ENCODE results near the gene ADGRV1.

The ADGRV1 gene

DNA sequence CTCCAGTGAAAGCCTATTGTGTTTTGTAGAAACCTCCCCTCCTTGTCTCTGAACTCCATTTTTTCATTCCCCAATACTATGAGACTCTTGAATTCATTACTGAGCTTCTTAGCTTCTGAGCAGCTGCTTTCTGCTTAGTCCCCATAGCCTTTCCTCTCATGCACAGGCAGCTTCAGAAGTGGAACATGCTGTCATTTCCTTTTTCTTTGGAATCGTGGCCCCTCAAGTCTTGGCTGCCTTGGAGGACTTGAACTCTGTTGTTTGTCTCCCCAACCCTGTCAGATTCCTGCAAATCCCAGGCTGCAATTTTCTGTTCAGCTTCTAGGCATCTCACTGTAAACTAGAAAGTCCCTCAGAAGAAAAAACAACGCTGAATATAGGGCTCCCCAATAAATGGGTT lies 556.1 kb downstream of the ADGRV1 start:
- TF ChIP-seq, protein P1, sequence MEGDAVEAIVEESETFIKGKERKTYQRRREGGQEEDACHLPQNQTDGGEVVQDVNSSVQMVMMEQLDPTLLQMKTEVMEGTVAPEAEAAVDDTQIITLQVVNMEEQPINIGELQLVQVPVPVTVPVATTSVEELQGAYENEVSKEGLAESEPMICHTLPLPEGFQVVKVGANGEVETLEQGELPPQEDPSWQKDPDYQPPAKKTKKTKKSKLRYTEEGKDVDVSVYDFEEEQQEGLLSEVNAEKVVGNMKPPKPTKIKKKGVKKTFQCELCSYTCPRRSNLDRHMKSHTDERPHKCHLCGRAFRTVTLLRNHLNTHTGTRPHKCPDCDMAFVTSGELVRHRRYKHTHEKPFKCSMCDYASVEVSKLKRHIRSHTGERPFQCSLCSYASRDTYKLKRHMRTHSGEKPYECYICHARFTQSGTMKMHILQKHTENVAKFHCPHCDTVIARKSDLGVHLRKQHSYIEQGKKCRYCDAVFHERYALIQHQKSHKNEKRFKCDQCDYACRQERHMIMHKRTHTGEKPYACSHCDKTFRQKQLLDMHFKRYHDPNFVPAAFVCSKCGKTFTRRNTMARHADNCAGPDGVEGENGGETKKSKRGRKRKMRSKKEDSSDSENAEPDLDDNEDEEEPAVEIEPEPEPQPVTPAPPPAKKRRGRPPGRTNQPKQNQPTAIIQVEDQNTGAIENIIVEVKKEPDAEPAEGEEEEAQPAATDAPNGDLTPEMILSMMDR (IDR thresholded peaks at IDR 0.05; ENCODE audit: insufficient read depth, low read depth, low read length, missing control alignments) = no peak
- DNase-seq (ENCODE audit: low read depth) = no peak
- no peak overlapping the region for H3K4me3 ChIP-seq (ENCODE audit: low read length)

- no peak for DNase-seq (ENCODE audit: low read depth)
- no peak overlapping the region for H3K4me3 ChIP-seq (ENCODE audit: low read length)
- TF ChIP-seq, protein P1 (IDR thresholded peaks at IDR 0.05; ENCODE audit: insufficient read depth, low read depth, low read length, missing control alignments) = no peak
These were observed 559.8 kb downstream of the ADGRV1 start for GRCh38 chr5:91118354-91118753.

GRCh38 chr5:91118796-91119195 lies 560.2 kb downstream of the ADGRV1 start:
- DNase-seq (ENCODE audit: low read depth) = no peak
- TF ChIP-seq, protein P1 (IDR thresholded peaks at IDR 0.05; ENCODE audit: insufficient read depth, low read depth, low read length, missing control alignments) = no peak

DNA sequence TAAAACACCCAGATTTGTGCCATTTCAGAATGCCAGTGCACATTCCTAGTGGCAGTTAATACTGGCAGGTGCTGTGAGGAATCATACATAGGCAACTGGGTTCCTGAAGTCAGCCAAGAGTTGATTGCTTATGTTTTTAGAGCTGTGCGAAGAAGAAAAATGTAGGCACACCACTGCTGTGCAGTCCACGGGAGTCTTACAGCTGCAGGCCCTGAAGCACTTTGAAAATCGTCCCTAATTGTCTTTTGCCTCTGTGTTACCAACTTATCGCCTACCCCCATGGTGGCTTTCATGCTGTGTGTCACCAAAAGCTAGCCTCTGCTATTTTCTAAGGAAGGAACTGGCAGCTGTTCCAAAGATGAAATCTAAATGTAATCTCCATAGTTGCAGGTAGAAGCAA lies 560.6 kb downstream of the ADGRV1 start:
- no peak for DNase-seq (ENCODE audit: low read depth)
- TF ChIP-seq, protein P1 (IDR thresholded peaks at IDR 0.05; ENCODE audit: insufficient read depth, low read depth, low read length, missing control alignments) = no peak
- H3K4me3 ChIP-seq (ENCODE audit: low read length) = no peak overlapping the region

More at GRCh38 chr5:91118796-91119195, 560.2 kb downstream of the ADGRV1 start:
- H3K4me3 ChIP-seq (ENCODE audit: low read length) = no peak overlapping the region

- DNase-seq (ENCODE audit: low read depth) = no peak
- TF ChIP-seq, protein P1 (IDR thresholded peaks at IDR 0.05; ENCODE audit: insufficient read depth, low read depth, low read length, missing control alignments) = no peak
- no peak overlapping the region for H3K4me3 ChIP-seq (ENCODE audit: low read length)
These were observed 561.6 kb downstream of the ADGRV1 start for GRCh38 chr5:91119981-91120850.

DNA sequence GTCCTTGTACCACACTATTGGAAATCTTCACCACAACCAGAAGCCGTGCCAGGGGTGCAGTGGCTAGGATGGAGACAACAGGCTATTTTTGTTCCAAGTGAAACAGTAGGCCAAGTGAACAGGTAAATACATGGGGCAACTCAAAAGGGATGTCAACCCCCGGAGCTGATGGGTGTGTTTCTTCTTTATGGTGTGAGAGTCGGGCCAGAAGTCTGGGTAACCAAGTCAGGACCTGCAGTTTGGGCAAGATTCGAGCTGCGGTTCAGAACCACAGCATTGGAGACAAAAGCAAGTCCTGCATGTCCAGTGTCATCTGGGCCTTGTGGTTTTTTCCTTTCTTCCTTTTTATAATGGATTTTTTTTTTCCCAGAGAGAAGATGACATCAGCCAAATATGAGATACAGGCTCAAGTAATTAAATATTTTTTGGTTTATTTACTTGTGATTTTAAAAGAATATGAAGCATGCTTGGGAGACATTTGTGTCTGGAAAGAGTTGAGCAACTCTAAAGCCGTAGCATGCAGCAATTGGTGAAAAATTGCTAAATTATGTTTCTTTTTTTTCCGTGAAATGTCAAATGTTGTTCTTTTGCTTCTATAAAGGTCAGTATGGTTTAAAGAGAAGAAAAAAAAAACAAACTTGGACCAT lies 562.9 kb downstream of the ADGRV1 start:
- H3K4me3 ChIP-seq (ENCODE audit: low read length) = no peak overlapping the region
- TF ChIP-seq, protein P1 (IDR thresholded peaks at IDR 0.05; ENCODE audit: insufficient read depth, low read depth, low read length, missing control alignments) = no peak
- no peak for DNase-seq (ENCODE audit: low read depth)

Measured in epithelial cell of esophagus (primary cell).